A673 (cell line): ENCODE measurements around the gene ATP5F1D. TPM values are rescaled to one million over a fixed set of nuclear protein-coding genes. Genes with fewer than 3 reads are reported as not detected.

Experiments
- BruUV-seq: library from RNA; stranded (reverse); fragments of 400-500 nt; replicated peaks from 2 replicates; lab custom pipeline; 2021; lab: Mats Ljungman, UMichigan
- CTCF ChIA-PET: fragments of 300-600 bp; sonication (Branson Sonifier 250); formaldehyde crosslinking; loops from one replicate; lab custom pipeline; 2022; ENCODE audit warnings: antibody characterized with exemption; lab: Charles Lee
- POLR2A ChIA-PET: fragments of 300-600 bp; sonication (Branson Sonifier 250); formaldehyde crosslinking; loops from one replicate; lab custom pipeline; 2022; ENCODE audit warnings: antibody characterized with exemption; ENCODE audit not compliant: low non-redundant PET; lab: Charles Lee
- DNase-seq: peaks from one replicate; pipeline ENCODE4 v3.0.0-alpha.2; 2015; ENCODE audit warnings: low spot score
- H3K27ac ChIP-seq: fragments of 200-600 bp; sonication (generic); 2 replicates; pipeline ENCODE4 v1.5.1; 2016; ENCODE audit warnings: mixed run types, low read depth, mild to moderate bottlenecking, mixed read lengths, antibody characterized with exemption, low read length; ENCODE audit not compliant: poor library complexity, severe bottlenecking
- H3K27me3 ChIP-seq: fragments of 200-600 bp; sonication (generic); replicated peaks from 2 replicates; pipeline ENCODE4 v1.6.1; 2017; ENCODE audit warnings: mixed run types, low read depth, mild to moderate bottlenecking, mixed read lengths, antibody characterized with exemption, low read length; ENCODE audit not compliant: insufficient read depth, poor library complexity
- H3K36me3 ChIP-seq: fragments of 200-600 bp; sonication (generic); 2 replicates; pipeline ENCODE4 v1.6.1; 2016; ENCODE audit warnings: mixed run types, mild to moderate bottlenecking, mixed read lengths, antibody characterized with exemption, low read length; ENCODE audit not compliant: insufficient read depth, poor library complexity, severe bottlenecking
- H3K4me1 ChIP-seq: fragments of 200-600 bp; sonication (generic); 2 replicates; pipeline ENCODE4 v1.6.1; 2017; ENCODE audit warnings: mixed run types, mild to moderate bottlenecking, mixed read lengths, antibody characterized with exemption, low read length; ENCODE audit not compliant: insufficient read depth, poor library complexity, severe bottlenecking
- H3K4me3 ChIP-seq: fragments of 200-600 bp; sonication (generic); 2 replicates; pipeline ENCODE4 v1.5.1; 2016; ENCODE audit warnings: low read depth, mixed run types, mild to moderate bottlenecking, mixed read lengths, low read length; ENCODE audit not compliant: poor library complexity, severe bottlenecking
- H3K9me3 ChIP-seq: fragments of 200-600 bp; sonication (generic); 2 replicates; pipeline ENCODE4 v1.6.1; 2016; ENCODE audit warnings: mixed run types, low read depth, mild to moderate bottlenecking, mixed read lengths, antibody characterized with exemption, low read length; ENCODE audit not compliant: poor library complexity, severe bottlenecking
- CTCF ChIP-seq: fragments of 300-800, 200-600 bp; sonication (generic); conservative IDR thresholded peaks from 2 replicates; pipeline ENCODE4 v1.5.1; 2017; ENCODE audit warnings: low read depth, mild to moderate bottlenecking, antibody characterized with exemption, low read length, moderate library complexity, mixed read lengths
- EZH2 ChIP-seq: fragments of 200-600 bp; sonication (generic); IDR thresholded peaks from 2 replicates; pipeline ENCODE4 v1.6.1; 2017; ENCODE audit warnings: borderline replicate concordance, low read depth, mild to moderate bottlenecking, mixed read lengths, antibody characterized with exemption, low read length; ENCODE audit not compliant: poor library complexity, severe bottlenecking
- intact Hi-C: fragments of 100-400 bp; cut with micrococcal nuclease; formaldehyde crosslinking; loops from one replicate; pipeline ENCODE4 v1.10.0; 2022; ENCODE audit not compliant: unreplicated experiment
- total RNA-seq: library from RNA; stranded (reverse); gene quantifications from 2 replicates; pipeline ENCODE4 v1.2.3, GENCODE V29; 2021

ATP5F1D gene
- total RNA-seq, 1 experiment from 2014 or later, result 237 TPM

- Histone ChIP-seq H3K27me3 (no peaks in the 10 kb centered on the region), H3K36me3 (no peaks in the 10 kb centered on the region), H3K27ac (no peak overlapping the region), H3K4me1 (peaks cover 18% of the 10 kb centered on the region), H3K4me3 (no peak overlapping the region), H3K9me3 (no peaks in the 10 kb centered on the region)
- intact Hi-C loops, result no loop called here
- no peak for DNase-seq
- ChIA-PET POLR2A (no interaction called here), CTCF (no interaction called here)
- no peak for TF ChIP-seq CTCF
- TF ChIP-seq EZH2, result no peak
- BruUV-seq, result no TSS peak
These were observed 52.4 kb downstream of the ATP5F1D start for GRCh38 chr19:1293782-1294604.

Other genes starting within 250 kb of the ATP5F1D start
- not detected in 2 replicates for gene GRIN3B, start 241.3 kb upstream of the ATP5F1D start, total RNA-seq
- 151 and 170 TPM in 2 replicates for gene TMEM259, start 220.6 kb upstream of the ATP5F1D start, total RNA-seq
- gene RNU6-2, start 220.2 kb upstream of the ATP5F1D start, total RNA-seq, result not detected in 2 replicates
- gene CNN2, start 215.1 kb upstream of the ATP5F1D start, total RNA-seq, result 112 and 146 TPM in 2 replicates
- 12.0 and 21.2 TPM in 2 replicates for gene ABCA7, start 201.6 kb upstream of the ATP5F1D start, total RNA-seq
- 3.2 and 3.4 TPM in 2 replicates for gene ARHGAP45, start 174.6 kb upstream of the ATP5F1D start, total RNA-seq
- 342 and 343 TPM in 2 replicates for gene POLR2E, start 146.4 kb upstream of the ATP5F1D start, total RNA-seq
- gene GPX4, start 137.8 kb upstream of the ATP5F1D start, total RNA-seq, result 368 and 435 TPM in 2 replicates
- 46.9 and 51.8 TPM in 2 replicates for gene SBNO2, start 67.5 kb upstream of the ATP5F1D start, total RNA-seq
- gene STK11, start 36.0 kb upstream of the ATP5F1D start, total RNA-seq, result 64.9 and 73.2 TPM in 2 replicates
- gene CBARP, start 3.7 kb upstream of the ATP5F1D start, total RNA-seq, result 13.3 and 15.0 TPM in 2 replicates
- 156 and 169 TPM in 2 replicates for gene MIDN, start 6.8 kb downstream of the ATP5F1D start, total RNA-seq
- gene CIRBP, start 27.6 kb downstream of the ATP5F1D start, total RNA-seq, result 287 and 386 TPM in 2 replicates
- gene FAM174C, start 33.8 kb downstream of the ATP5F1D start, total RNA-seq, result 69.4 and 88.6 TPM in 2 replicates
- gene EFNA2, start 44.1 kb downstream of the ATP5F1D start, total RNA-seq, result 0.64 and 0.68 TPM in 2 replicates
- 101 and 111 TPM in 2 replicates for gene NDUFS7, start 142.2 kb downstream of the ATP5F1D start, total RNA-seq
- gene GAMT, start 159.8 kb downstream of the ATP5F1D start, total RNA-seq, result 18.8 and 28.5 TPM in 2 replicates
- 222 and 229 TPM in 2 replicates for gene DAZAP1, start 165.8 kb downstream of the ATP5F1D start, total RNA-seq
- 1,685 and 1,696 TPM in 2 replicates for gene RPS15, start 196.6 kb downstream of the ATP5F1D start, total RNA-seq
- gene APC2, start 208.4 kb downstream of the ATP5F1D start, total RNA-seq, result 1.3 and 1.9 TPM in 2 replicates
- gene C19orf25, start 237.5 kb downstream of the ATP5F1D start, total RNA-seq, result 35.0 and 37.1 TPM in 2 replicates
- 7.2 and 11.1 TPM in 2 replicates for gene PCSK4, start 248.6 kb downstream of the ATP5F1D start, total RNA-seq
- 4.7 and 6.8 TPM in 2 replicates for gene REEP6, start 249.4 kb downstream of the ATP5F1D start, total RNA-seq